CD8-positive, alpha-beta memory T cell (primary cell): ENCODE results near the gene SHROOM2. TPM values are rescaled to one million over a fixed set of nuclear protein-coding genes. Genes with fewer than 3 reads are reported as not detected.

Experiments used
- polyA plus RNA-seq: library from polyadenylated mRNA; unstranded; fragments of 300-500 nt; fragmentation: Illumina TruSeq; gene quantifications from one replicate; pipeline ENCODE4 v1.2.3, GENCODE V29; 2021
- total RNA-seq, 2 experiments: library from RNA; stranded (reverse); gene quantifications; one replicate each; pipeline ENCODE4 v1.2.3, GENCODE V29; 2021

The SHROOM2 gene
- total and polyA plus RNA-seq, 3 experiments from 2014 or later = not detected

Other genes starting within 250 kb of the SHROOM2 start
- gene GPR143, start 20.6 kb upstream of the SHROOM2 start, total RNA-seq = not detected
- 0.15 TPM for gene GPR143, start 20.6 kb upstream of the SHROOM2 start, polyA plus RNA-seq
- gene CLDN34, start 180.9 kb downstream of the SHROOM2 start, total RNA-seq = not detected
- gene CLDN34, start 180.9 kb downstream of the SHROOM2 start, polyA plus RNA-seq = not detected